GM19328 (cell line): ENCODE data around the gene IFNA14.
"Not testable (repeated sequence)": the region's sequence is repeated elsewhere in the genome, so short reads cannot be mapped to it uniquely, and the experiment has no call there.

Experiments
- ATAC-seq: cut with Tn5 transposase; IDR thresholded peaks from one replicate; pipeline ENCODE4 v1.9.1; 2021; ENCODE audit warnings: mild to moderate bottlenecking, moderate library complexity; ENCODE audit not compliant: unreplicated experiment

IFNA14 gene

DNA sequence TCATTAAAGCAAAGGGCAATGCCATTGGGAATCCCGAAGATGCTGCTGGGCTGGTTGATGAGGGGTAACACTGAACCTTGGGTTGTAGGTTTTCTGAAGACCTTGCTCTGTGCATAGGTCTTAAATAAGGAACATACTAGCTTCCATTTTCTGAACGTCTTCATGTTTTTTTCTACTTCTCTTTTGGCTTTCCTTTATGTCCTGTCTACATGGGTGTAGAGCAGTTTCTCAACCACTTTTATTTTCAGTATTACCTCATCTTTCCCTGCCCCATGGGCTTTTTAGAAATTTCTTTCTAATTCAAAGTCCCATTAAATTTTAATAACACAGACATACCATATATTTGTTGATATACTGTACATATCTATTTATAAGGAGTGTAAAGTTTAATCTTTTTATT lies at the start of gene IFNA14:
Gene IFNA14 (minus strand): TSS at position 95 of the 400 bp plus-strand sequence. CDS start 70 bp downstream, at position 25.
- ATAC-seq, result no peak

DNA sequence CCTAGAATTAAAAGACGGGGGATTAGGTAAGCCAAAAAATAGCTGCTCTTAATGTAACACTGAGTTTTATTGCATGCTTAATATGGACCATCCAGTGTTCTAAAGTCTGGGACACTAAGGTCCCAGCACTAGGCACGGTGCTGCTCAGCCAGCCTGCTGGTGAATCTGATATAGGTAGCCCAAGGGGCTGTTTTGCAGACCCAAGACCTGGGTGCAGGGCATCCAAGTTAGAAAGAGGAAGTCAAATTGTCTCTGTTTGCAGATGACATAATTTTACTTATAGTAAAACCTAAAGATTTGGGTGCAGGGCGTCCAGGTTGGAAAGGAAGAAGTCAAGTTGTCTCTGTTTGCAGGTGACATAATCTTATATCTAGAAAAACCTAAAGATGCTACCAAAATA lies 47.5 kb upstream of the IFNA14 start:
- ATAC-seq, result no peak

DNA sequence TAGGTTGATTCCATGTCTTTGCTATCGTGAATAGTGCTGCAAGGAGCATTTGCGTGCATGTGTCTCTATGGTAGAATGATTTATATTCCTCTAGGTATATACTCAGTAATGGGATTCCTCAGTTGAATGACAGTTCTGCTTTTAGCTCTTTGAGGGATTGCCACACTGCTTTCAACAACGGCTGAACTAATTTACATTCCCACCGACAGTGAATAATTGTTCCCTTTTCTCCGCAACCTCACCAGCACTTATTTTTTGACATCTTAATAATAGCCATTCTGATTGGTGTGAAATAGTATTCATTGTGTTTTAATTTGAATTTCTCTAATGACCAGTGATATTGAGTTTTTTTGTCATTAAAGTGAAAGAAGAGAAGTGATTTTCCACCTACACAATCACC lies 46.9 kb upstream of the IFNA14 start:
- ATAC-seq, result no peak

DNA sequence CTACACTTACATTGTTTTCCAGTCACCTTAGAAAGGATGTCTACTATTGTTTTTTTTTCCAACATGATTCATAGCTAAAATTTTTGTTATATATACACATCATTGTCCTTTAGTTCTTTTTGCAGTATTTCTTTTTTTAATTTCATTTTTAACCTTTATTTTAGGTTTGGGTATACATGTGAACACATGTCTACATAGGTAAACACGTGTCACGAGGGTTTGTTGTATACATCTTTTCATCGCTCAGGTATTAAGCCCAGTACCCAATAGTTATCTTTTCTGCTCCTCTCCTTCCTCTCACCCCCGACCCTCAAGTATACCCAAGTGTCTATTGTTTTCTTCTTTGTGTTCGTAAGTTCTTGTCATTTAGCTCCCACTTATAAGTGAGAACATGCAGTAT lies 46.3 kb upstream of the IFNA14 start:
- ATAC-seq, result no peak

GRCh38 chr9:21281275-21281674 lies 41.5 kb upstream of the IFNA14 start:
- no peak for ATAC-seq

DNA sequence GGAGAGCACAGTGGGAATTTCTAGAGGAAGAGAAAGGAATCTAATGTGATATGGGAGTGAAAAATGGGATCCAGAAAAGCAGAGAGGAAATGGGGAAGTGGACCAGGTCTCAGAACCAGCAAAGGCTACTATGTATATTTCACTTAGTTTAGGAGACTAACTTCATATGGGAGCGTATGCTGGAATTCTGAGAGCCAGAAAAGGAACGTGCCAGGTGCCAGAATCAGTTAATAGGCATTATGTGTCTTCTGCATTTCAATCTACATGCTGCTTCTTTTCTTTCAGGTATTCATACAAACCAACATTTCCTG lies 28.5 kb upstream of the IFNA14 start:
- ATAC-seq, result no peak

DNA sequence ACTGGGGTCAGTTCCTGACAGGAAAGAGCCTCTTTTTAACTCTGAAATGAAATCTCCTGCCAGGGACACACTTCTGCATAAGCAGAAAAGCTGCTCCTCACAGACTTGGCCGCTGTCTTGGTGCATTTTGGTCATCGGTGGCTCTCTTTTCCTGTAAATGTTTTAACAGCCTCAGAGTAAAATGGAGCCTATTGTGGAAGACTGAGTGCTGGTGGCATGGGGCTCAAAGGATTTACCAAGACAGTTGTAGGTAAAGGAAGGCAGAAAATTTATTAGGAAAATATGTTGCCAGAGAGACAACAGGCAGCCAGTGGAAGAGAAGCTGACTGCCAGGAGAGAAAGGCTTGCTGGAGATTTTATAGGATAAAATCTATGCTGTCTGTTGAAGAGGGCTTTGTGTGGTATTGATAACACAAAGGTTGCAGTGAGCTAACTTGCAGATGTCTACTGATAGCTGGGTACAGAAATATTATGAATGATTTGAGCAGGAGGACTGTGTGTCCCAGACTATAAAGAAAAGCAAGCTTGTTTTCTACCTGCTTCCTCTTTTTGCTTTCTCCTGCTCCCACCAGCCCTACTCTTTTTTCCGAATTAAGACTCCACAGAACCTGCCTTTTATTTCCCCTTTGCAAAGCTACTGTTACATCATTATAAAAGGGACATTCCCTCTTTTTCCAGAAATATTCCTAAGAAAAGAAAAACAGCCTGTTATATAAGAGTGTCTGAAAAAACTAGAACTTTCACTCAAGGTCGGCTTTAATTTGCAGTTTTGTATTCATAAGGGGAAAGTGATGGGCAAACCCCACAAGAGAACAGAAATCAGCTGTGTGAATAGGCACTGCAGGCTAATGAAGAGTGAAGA lies 27.9 kb upstream of the IFNA14 start:
- no peak for ATAC-seq

GRCh38 chr9:21266733-21267484 lies 27.1 kb upstream of the IFNA14 start:
- no peak for ATAC-seq

DNA sequence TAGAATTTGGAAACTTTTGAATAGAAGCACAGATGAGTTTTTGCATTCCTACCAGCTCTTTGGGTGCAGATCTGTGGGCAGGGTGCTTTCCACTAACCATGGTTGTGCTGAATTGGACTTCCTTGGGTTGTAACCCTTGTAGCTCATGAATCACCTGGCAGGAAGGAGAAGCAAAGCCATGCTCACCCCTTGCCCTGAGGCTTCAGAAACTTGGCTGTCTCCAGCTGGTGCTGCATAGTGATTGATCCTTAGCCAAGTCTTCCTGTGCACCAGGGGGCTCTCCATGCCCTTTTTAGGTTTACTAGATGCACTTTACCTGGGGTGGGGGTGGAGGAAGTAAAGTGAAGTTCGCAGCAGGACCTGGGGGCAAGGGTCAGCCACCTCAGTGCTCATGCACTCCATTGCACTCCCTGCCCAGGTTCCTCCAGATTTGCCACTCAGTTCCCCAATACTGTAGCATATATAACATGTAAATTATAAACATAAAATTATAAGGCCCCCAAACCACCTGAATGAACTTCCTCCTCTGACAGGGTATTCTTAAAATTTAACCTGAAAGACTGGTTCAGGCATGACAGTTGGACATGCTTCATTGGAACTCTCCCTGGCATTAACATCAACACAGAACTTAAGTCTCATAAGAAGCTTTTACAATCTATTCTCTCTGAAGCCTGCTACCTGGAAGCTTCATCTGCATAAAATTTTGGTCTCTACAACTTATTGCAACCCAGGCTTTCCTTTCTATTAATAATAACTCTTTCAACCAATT lies 25.8 kb upstream of the IFNA14 start:
- no peak for ATAC-seq

- ATAC-seq, result no peak
Measured at GRCh38 chr9:21255538-21256212, 15.9 kb upstream of the IFNA14 start.

DNA sequence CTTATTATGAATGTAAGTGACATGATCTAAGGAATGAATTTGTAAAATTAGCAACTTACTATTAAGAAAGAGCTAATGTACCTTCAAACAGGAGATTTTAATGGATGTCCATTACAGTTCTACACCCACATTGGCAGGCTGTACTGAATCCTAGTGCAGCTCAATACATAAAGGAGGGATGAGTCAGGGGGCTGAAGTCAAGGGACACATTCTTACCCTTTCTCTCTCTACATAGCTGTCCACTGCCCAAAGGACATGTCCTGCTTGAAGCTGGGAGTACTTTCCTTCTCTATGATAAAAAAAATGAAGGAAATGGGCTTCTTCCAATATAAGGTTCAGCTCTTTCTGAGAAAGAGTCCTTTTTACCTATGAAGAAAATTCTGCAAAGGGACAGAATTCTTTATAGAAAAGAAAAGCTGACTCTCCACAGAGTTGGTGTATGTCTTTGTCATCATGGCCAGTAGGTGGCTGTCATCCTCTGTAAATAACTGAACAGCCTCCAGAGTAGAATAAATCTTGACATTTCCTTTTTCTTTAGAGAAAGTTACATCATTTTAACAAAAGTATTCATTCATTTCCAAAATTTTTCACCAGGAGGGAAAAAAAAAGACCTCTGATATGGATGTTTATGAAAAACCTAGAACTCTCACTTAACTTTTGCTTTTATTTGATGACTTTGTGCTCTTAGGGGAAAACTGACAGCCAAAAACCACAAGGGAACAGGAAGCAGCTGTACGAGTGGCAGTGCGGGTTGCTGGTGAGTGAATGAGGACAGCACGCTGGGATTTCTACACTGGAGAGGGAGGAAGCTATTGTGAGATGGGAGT lies 13.1 kb upstream of the IFNA14 start:
- peak; percentile 78 for ATAC-seq

DNA sequence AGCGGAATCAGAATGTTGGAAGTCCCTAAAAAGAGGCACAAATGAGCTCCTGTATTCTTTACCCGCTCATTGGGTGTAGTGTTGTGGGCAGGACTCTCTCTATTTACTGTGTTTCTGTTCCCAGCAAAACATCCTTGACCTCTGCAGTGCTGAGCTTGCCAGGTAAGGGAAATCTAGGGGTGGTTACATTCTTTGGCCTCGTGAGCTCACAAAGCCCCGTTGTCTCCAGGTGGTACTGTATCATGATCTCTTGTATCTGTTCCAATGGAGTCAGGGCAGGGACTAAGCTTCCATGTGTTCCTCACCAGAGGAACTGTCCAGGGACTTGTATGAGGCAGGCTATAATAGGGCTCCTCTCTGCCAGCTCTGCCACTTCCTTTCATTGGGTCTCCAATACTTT lies 11.8 kb upstream of the IFNA14 start:
- no peak for ATAC-seq

- no peak for ATAC-seq
Measured at GRCh38 chr9:21251190-21251589, 11.4 kb upstream of the IFNA14 start.

DNA sequence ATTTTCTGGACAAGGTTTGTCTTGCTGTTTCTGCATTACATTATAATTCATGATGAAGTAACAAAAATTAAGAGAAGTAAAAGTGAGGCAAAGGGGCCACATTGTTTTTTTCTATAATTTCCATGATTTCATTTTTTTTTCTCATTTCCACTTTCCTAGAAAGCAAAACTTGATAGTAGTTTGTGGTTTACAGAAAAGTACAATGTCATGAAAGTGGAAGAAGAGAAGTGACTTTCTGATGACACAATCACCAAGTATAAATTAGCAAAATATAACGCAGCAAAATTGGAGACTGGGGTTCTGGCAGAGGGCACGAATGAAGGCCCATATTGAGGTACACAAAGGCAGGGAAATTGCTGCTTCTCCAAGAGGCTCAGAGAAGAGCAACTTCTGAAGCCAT lies 5.0 kb upstream of the IFNA14 start:
- ATAC-seq, result no peak

GRCh38 chr9:21236360-21236714 lies 3.5 kb downstream of the IFNA14 start:
- not testable (repeated sequence) for ATAC-seq

- peak; percentile 81 for ATAC-seq
Measured at GRCh38 chr9:21235468-21236359, 4.1 kb downstream of the IFNA14 start.

- ATAC-seq, result no peak
Measured at GRCh38 chr9:21234153-21234687, 5.6 kb downstream of the IFNA14 start.

- ATAC-seq, result no peak
Measured at GRCh38 chr9:21233258-21233657, 6.5 kb downstream of the IFNA14 start.

DNA sequence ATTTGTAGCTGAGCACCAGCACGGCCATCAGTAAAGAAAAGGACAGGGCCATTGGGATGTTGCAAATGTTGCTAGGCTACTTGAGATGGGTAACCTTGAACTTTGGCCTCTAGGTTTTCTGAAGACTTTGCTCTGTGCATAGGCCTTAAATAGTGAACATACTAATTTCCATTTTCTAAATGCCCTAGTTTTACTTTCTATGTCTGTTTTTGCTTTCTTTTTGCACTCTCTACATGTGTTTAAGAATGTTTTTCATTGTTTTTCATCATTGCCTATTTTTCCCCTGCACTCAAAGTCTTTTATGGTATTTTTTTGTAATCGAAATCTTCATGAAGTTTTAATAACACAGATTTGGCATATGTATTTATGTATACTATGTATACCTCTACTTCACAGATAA lies 11.7 kb downstream of the IFNA14 start, which contains the start of gene IFNA17:
Gene IFNA17 (minus strand): TSS at position 101 of the 400 bp plus-strand sequence. CDS start 49 bp downstream, at position 52.
- no peak for ATAC-seq
